GM21737 (cell line): ENCODE results near the gene ENTPD2.

Experiments
- ATAC-seq: cut with Tn5 transposase; IDR thresholded peaks from one replicate; pipeline ENCODE4 v1.9.1; 2021; ENCODE audit warnings: mild to moderate bottlenecking, moderate library complexity; ENCODE audit not compliant: unreplicated experiment

The ENTPD2 gene

GRCh38 chr9:137018761-137019559 is 34.9 kb downstream of the ENTPD2 start:
- no peak for ATAC-seq

- ATAC-seq, result no peak
Measured at GRCh38 chr9:137017791-137018497, 35.9 kb downstream of the ENTPD2 start.

DNA sequence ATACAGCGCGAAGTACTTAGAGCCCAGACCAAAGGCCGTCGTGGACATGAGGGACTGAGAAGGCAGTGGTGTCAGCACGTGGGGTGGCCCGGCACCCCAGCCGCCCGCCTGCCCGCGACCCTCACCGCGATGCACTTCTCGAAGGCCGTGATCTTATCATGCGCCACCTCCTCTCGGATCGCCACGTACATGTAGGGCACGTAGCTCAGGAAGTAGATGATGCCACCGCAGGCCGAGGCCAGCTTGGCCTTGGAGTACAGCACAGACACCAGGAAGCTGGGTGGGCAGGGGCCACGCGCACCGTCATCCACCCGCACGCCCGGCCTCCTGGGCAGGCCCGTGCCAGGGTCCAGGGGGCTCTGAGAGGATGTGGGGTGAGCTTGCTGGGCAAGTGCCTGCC is 36.8 kb downstream of the ENTPD2 start:
- ATAC-seq, result no peak

GRCh38 chr9:137016436-137016835 is 37.4 kb downstream of the ENTPD2 start:
- no peak for ATAC-seq

DNA sequence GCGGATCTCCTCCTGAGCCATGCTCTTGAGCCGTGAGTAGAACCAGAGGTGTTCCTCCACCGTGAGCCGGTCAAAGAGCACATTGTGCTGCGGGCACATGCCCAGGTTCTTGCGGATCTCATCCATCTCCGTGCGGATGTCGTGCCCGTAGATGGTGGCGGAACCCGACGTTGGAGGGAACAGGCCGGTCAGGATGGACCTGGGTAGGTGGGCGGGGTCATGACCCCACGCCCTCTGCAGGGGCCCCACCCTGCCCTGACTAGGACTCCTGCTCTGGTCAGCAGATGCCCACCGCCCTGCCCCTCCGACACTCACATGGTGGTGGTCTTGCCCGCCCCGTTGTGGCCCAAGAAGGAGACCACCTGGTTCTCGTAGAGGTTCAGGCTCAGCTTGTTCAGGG is 37.9 kb downstream of the ENTPD2 start:
- no peak for ATAC-seq

DNA sequence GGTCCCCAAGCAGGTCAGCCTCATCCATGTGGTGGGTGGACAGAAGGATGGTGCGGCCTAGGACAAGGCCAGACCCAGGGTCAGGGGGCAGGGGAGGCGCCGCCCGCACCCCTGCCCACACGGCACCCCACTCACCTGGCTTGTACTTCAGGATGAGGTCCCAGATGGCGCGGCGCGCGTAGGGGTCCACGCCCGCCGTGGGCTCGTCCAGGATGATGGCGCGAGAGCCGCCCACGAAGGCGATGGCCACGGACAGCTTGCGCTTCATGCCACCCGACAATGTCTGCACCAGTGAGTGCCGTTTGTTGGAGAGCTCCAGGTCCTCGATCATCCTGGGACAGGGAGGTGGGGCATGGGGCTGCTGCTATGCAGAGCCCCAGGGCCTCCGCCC is 38.3 kb downstream of the ENTPD2 start:
- ATAC-seq, result no peak

GRCh38 chr9:137014776-137015539 is 38.9 kb downstream of the ENTPD2 start:
- no peak for ATAC-seq

DNA sequence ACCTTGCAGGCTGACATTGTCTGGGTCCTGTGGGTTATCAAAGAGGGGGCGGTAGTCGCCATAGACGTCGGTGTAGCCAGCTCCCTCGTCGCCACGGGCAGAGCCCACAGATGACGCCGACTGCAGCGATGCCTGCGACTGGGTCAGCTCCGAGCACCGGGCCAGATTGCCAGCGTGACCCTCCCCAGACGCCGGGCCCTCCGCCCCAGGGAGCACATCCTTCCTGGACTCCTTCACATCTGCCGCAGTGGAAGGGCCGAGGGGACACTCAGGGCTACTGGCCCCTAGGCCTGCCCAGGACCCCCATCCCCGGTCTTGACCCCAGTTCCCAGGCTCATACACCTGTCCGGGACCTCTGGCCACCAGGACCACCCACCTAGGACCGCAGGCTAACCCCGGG is 39.7 kb downstream of the ENTPD2 start:
- ATAC-seq, result no peak

- ATAC-seq, result no peak
Measured at GRCh38 chr9:137013571-137013940, 40.3 kb downstream of the ENTPD2 start.

DNA sequence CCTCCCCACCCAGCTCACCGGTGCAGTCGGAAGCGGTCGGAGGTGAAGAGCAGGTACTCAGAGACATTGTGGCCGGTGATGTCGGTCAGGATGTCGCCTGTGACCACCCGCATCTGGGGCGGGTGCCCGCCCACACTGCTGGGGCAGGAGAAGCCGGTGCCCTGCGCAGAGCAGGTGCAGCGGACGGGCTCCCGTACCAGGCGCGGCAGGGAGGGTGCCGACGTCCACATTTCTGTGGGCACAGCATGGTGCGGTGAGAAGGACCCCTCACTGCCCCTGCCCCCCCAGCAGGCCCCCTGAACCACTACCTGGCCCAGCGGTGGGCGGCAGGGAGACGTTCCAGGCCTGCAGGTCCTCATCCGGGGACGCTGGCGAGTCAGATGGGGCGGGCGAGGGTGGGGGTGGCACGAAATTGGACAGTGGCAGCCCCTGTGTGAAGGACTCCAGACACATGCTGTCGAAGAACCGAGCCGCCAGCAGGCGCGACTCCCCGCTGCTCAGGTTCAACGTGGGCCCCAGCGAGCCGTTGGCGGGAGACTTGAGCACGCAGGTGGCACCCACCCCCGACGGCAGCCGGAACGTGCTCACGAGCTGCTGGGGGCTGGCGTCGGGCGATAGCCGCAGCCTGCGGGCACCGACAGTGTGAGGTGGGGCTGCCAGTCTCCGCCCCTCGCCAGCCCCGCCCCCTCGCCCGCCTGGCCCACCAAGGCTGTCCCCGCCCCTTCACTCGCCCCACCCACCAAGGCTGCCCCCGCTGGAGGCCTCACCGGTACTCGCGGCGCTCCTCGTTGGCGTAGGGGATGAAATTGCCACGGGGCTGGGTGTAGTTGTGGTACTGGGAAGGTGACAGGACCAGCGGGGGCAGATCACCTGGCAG is 40.9 kb downstream of the ENTPD2 start:
- no peak for ATAC-seq

- no peak for ATAC-seq
Measured at GRCh38 chr9:137011907-137012675, 41.8 kb downstream of the ENTPD2 start.

- ATAC-seq, result no peak
Measured at GRCh38 chr9:137011156-137011555, 42.7 kb downstream of the ENTPD2 start.

DNA sequence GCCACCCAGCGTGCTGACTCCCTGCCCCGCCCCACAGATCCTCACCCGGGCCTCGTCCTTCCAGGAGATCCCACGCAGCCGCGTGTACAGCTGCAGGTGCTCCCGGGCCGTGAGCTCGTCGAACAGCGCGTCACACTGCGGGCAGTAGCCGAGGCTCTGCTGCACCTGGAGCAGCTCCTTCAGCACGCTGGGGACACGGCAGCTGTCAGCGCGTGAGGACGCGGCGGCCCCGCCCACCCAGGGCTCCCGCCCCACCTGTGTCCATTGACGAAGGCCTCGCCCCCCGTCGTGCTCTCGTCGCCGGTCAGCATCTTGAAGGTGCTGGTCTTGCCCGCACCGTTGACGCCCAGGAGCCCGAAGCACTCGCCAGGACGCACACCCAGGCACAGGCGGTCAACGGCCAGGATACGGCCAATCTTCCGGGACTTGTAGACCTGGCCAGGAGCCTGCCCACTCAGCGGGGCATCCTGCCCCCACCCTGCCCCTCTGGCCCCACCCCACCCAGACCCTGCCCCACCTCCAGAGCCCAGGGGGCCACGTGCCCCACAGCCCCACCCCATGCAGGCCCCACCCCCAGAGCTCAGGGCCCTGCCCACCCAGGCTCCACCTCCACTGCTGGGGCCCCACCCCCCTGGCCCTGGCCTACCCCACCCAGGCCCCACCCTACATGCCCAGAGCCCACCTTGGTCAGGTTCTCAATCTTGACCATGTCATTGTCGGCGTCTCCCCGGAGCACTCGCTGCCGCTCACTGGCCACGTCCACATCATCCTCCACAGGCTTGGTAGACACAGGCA is 43.7 kb downstream of the ENTPD2 start:
- no peak for ATAC-seq

DNA sequence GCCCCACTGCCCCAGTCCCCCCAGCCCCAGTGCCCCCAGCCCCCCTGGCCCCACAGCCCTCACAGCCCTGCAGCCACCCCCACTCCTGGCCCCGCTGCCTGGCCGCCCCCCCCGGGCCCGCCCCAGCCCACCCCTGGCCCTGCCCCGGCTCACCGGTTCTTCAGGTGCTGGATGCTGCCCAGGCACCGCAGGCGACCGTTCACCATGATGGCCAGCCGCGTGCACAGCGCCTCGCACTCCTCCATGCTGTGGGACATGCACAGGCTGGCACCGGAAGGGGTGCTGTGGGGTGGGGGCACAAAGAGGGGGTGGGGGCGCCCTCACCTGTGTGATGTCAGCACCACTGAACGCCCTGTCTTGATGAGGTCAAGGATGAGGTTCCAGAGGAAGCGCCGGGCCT is 44.6 kb downstream of the ENTPD2 start:
- ATAC-seq, result no peak

- ATAC-seq, result no peak
Measured at GRCh38 chr9:137008312-137008711, 45.5 kb downstream of the ENTPD2 start.

DNA sequence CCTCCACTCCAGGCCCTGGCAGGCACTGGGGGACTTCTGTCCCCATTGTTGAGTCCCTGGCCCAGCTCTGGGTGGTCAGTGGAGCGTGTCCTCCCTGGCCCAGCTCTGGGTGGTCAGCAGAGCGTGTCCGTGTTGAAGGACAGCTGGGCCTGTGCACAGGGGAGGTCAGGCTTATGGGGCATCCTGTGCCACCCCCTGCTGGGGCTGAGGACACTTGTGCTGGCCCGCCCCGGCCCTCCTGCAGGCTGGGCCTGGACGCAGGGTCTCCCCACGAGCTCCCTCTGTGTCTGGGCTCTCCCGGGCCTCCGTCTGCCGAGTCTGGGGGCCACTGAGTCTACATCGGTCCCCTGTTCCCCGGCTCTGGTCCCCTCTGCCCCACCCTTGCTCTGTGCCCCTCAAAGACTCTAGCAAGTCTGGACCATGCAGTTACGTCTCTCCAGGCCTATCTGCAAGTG is 46.0 kb downstream of the ENTPD2 start:
- no peak for ATAC-seq

- ATAC-seq, result no peak
Measured at GRCh38 chr9:137007108-137007815, 46.6 kb downstream of the ENTPD2 start.
